H1 (cell line): ENCODE measurements around the gene GRID1. TPM values are rescaled to one million over a fixed set of nuclear protein-coding genes. Genes with fewer than 3 reads are reported as not detected.

Experiments
- ASH2L ChIP-seq: fragments of 200-600, 300-600 bp; sonication (generic); IDR thresholded peaks from one replicate; pipeline ENCODE4 v1.7.1; 2017; ENCODE audit warnings: low read length
- CTBP2 ChIP-seq: IDR thresholded peaks from 2 replicates; pipeline ENCODE4 v1.7.0; 2011; ENCODE audit warnings: borderline replicate concordance, mild to moderate bottlenecking, moderate library complexity, mixed read lengths, low read length; ENCODE audit not compliant: insufficient read depth, insufficient read length
- polyA plus RNA-seq, 7 experiments: library from polyadenylated mRNA; depleted of rRNA in 3 of 7; stranded (reverse) in 5 of 7; unstranded in 2 of 7; fragments of >200 nt in 5 of 7; fragments of 200-250 nt in 2 of 7; gene quantifications; 1 replicate in 5 of 7; 2 replicates in 1 of 7; 4 replicates in 1 of 7; pipeline versions ENCODE4 v1.2.1 to v1.2.3, GENCODE V29; 2011 to 2013; ENCODE audit warnings: missing spikeins in 2 of 7, mixed read lengths in 2 of 7
- total RNA-seq: library from RNA; stranded (reverse); fragmentation: NEBNext Ultra II Directional; extraction: Animal tissue kit (Norgen Biotek cat#: 25700); gene quantifications from 2 replicates; pipeline ENCODE4 v1.2.1, GENCODE V29; 2021

GRID1 gene
- total and polyA plus RNA-seq, 2 of the 8 experiments (the other 6 are each of a cell fraction or from before 2014, with no cell fraction given), result 0.22 to 0.30 TPM

GRCh38 chr10:86283466-86284287 lies 82.9 kb downstream of the GRID1 start (continued):
- TF ChIP-seq CTBP2 (no peak), ASH2L (no peak)
- TF ChIP-seq, all 59 proteins: peak for 0
